Mesodermal cell (in vitro differentiated cells): ENCODE results near the gene RIPK4.
"Not testable (repeated sequence)": the region's sequence is repeated elsewhere in the genome, so short reads cannot be mapped to it uniquely, and the experiment has no call there.

Source experiments
- H3K27ac ChIP-seq: 2 replicates; pipeline ENCODE4 v1.7.0; 2013; ENCODE audit warnings: mild to moderate bottlenecking, low read depth, low read length, moderate library complexity; ENCODE audit not compliant: severe bottlenecking
- H3K36me3 ChIP-seq: 2 replicates; pipeline ENCODE4 v1.7.1; 2013; ENCODE audit warnings: mild to moderate bottlenecking, low read length, moderate library complexity; ENCODE audit not compliant: control insufficient read depth, insufficient read depth
- H3K4me1 ChIP-seq: one replicate; pipeline ENCODE4 v1.7.1; 2013; ENCODE audit warnings: mild to moderate bottlenecking, low read length; ENCODE audit not compliant: insufficient read depth, control insufficient read depth, poor library complexity, severe bottlenecking
- H3K4me3 ChIP-seq: 2 replicates; pipeline ENCODE4 v1.7.0; 2013; ENCODE audit warnings: low read length, control low read depth, mild to moderate bottlenecking; ENCODE audit not compliant: insufficient read depth, poor library complexity, severe bottlenecking; ENCODE audit errors: extremely low read depth
- H3K9me3 ChIP-seq: 2 replicates; pipeline ENCODE4 v1.7.1; 2013; ENCODE audit warnings: mild to moderate bottlenecking, low read length, moderate library complexity; ENCODE audit not compliant: control insufficient read depth
- WGBS, 2 experiments: methylation state at CpG; one replicate each; pipeline ENCODE4 v1.1.5; 2013; ENCODE audit warnings: missing lambda C conversion rate in 2 of 2; ENCODE audit not compliant: insufficient coverage in 2 of 2; 5-methylcytosine and 5-hydroxymethylcytosine counted together

RIPK4 gene

DNA sequence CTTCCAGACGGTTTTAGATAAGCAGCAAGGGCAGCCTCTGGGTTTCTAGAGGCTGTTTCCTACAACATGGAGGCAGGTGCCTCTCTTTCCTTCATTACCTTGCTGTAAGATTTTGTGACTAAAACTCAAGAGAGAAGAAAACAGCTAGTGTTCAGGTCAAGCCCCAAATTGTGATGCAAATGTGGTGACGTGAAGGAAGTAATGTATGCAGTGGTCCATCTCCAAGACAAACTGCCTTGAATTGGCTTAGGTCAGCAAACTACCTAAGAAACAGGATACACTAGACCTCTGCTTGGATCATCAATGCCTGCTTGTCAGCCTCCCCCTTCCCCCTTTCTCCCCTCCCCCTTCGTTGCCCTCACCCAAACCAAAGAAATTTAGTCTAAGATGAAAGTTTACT lies 28.9 kb upstream of the RIPK4 start:
- Histone ChIP-seq H3K27ac (no peak overlapping the region), H3K4me1 (no peaks in the 10 kb centered on the region), H3K4me3 (no peak overlapping the region), H3K36me3 (peaks cover 8% of the 10 kb centered on the region), H3K9me3 (peaks cover 19% of the 10 kb centered on the region)
- 73 to 80% methylated on average over 1 to 2 of the region's 3 CpGs for WGBS, 2 experiments

- 94 to 98% methylated on average over 9 to 10 of the region's 10 CpGs for WGBS, 2 experiments
- H3K27ac ChIP-seq, result no peak overlapping the region
Observed at GRCh38 chr21:41794600-41794999, 27.7 kb upstream of the RIPK4 start.

GRCh38 chr21:41792711-41793110 lies 25.9 kb upstream of the RIPK4 start:
- peaks cover 19% of the 10 kb centered on the region for H3K9me3 ChIP-seq
- 100% methylated on average over 1 to 2 of the region's 3 CpGs for WGBS, 2 experiments

More at GRCh38 chr21:41794600-41794999, 27.7 kb upstream of the RIPK4 start:
- H3K36me3 ChIP-seq, result peaks cover 8% of the 10 kb centered on the region
- no peaks in the 10 kb centered on the region for H3K4me1 ChIP-seq
- H3K9me3 ChIP-seq, result peaks cover 19% of the 10 kb centered on the region
- no peak overlapping the region for H3K4me3 ChIP-seq

GRCh38 chr21:41786509-41786987 lies 19.7 kb upstream of the RIPK4 start:
- 82 to 92% methylated on average over 8 to 12 of the region's 13 CpGs for WGBS, 2 experiments
- Histone ChIP-seq H3K4me3 (no peak overlapping the region), H3K9me3 (no peaks in the 10 kb centered on the region), H3K36me3 (no peaks in the 10 kb centered on the region), H3K4me1 (peaks cover 3% of the 10 kb centered on the region), H3K27ac (no peak overlapping the region)

More at GRCh38 chr21:41792711-41793110, 25.9 kb upstream of the RIPK4 start:
- Histone ChIP-seq H3K27ac (no peak overlapping the region), H3K4me3 (no peak overlapping the region), H3K4me1 (no peaks in the 10 kb centered on the region), H3K36me3 (no peaks in the 10 kb centered on the region)

DNA sequence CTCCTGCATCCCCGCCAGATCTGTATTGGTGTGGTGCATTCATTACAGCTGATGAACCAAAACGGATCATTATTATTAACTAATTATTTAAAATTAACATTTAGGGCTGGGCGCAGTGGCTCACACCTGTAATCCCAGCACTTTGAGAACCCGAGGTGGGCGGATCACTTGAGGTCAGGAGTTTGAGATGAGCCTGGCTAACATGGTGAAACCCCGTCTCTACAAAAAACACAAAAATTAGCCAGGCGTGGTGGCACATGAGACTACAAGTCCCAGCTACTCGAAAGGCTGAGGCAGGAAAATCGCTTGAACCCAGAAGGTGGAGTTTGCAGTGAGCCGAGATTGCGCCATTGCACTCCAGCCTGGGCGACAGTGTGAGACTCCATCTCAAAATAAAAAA lies 18.4 kb upstream of the RIPK4 start:
- not testable (repeated sequence) for H3K36me3 ChIP-seq, H3K9me3 ChIP-seq, H3K27ac ChIP-seq, H3K4me1 ChIP-seq, H3K4me3 ChIP-seq
- 90 to 95% methylated on average over 8 to 9 of the region's 12 CpGs for WGBS, 2 experiments

GRCh38 chr21:41784456-41785102 lies 17.7 kb upstream of the RIPK4 start:
- Histone ChIP-seq H3K27ac (no peak overlapping the region), H3K36me3 (no peaks in the 10 kb centered on the region), H3K4me1 (peaks cover 3% of the 10 kb centered on the region), H3K4me3 (no peak overlapping the region), H3K9me3 (no peaks in the 10 kb centered on the region)
- 67 to 93% methylated on average over 4 to 10 of the region's 15 CpGs for WGBS, 2 experiments

- WGBS, 2 experiments, result 83 to 91% methylated on average over 11 to 14 of the region's 18 CpGs
- peaks cover 3% of the 10 kb centered on the region for H3K4me1 ChIP-seq
- H3K9me3 ChIP-seq, result no peaks in the 10 kb centered on the region
- H3K4me3 ChIP-seq, result no peak overlapping the region
- H3K36me3 ChIP-seq, result no peaks in the 10 kb centered on the region
- no peak overlapping the region for H3K27ac ChIP-seq
Observed at GRCh38 chr21:41783476-41784180, 16.8 kb upstream of the RIPK4 start.

GRCh38 chr21:41781050-41781410 lies 14.2 kb upstream of the RIPK4 start:
- Histone ChIP-seq H3K4me3 (no peak overlapping the region), H3K9me3 (no peaks in the 10 kb centered on the region), H3K4me1 (no peaks in the 10 kb centered on the region), H3K27ac (no peak overlapping the region), H3K36me3 (no peaks in the 10 kb centered on the region)
- WGBS, 2 experiments, result 100% methylated on average over 1 to 2 of the region's 2 CpGs

- H3K27ac ChIP-seq, result no peak overlapping the region
- H3K4me1 ChIP-seq, result no peaks in the 10 kb centered on the region
- 89 to 100% methylated on average over 1 of the region's 1 CpG for WGBS, 2 experiments
- no peaks in the 10 kb centered on the region for H3K9me3 ChIP-seq
- no peaks in the 10 kb centered on the region for H3K36me3 ChIP-seq
- H3K4me3 ChIP-seq, result no peak overlapping the region
Observed at GRCh38 chr21:41780337-41781049, 13.6 kb upstream of the RIPK4 start.

DNA sequence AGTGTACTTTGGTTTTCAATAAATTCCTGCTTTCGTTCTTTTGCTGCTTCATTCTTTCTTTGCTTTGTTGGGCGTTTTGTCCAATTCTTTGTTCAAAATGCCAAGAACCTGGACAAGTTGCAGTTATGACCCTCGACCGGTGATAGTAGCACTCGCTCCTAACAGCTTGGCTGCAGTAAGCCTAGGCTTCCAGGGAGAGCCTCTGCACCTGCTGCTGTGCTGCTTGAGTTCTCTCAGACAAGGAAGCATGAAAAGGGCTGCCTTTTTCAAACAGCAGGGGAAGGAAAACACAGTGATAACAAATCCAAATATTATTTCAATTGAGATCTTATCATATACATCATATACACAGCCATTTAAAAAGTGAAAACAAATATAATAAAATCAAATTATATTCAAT lies 12.8 kb upstream of the RIPK4 start:
- no peaks in the 10 kb centered on the region for H3K36me3 ChIP-seq
- WGBS, 2 experiments, result 80 to 93% methylated on average over 5 of the region's 5 CpGs
- no peaks in the 10 kb centered on the region for H3K9me3 ChIP-seq
- H3K27ac ChIP-seq, result no peak overlapping the region
- no peaks in the 10 kb centered on the region for H3K4me1 ChIP-seq
- no peak overlapping the region for H3K4me3 ChIP-seq
